Brain pericyte (primary cell): ENCODE measurements around the gene NAXE.
"Not testable (repeated sequence)": the region's sequence is repeated elsewhere in the genome, so short reads cannot be mapped to it uniquely, and the experiment has no call there.

Source experiments
- DNase-seq: peaks from one replicate; pipeline ENCODE4 v3.0.0-alpha.2; 2012; ENCODE audit warnings: low read depth, low spot score

The NAXE gene

DNA sequence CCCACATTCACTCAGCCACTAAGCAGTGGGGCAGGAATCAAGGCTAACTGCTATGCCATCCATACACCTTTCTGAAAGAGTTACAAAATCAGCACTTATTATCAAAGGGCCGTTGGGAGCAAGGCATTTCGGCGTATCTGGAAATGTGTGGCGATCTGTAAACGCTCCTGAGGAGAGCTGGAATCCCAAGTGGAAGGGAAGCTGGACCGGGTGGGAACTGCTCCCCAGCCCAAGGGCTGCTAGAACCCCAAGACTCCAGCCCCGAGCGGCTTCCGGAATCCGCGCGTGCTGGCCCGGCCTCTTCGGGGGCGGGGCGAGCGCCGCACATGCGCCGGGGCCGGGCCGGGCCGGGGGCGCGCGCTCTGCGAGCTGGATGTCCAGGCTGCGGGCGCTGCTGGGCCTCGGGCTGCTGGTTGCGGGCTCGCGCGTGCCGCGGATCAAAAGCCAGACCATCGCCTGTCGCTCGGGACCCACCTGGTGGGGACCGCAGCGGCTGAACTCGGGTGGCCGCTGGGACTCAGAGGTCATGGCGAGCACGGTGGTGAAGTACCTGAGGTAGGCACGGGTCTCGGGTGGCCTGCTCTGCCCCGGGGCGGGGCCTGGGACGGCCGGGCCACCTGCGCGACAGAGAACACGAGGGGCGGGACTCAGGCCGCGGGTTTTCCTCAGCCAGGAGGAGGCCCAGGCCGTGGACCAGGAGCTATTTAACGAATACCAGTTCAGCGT is at the start of gene NAXE:
NAXE (plus strand) TSS at position 345 of the 726 bp plus-strand sequence; CDS start at position 374, 29 bp downstream.
- no peak for DNase-seq

DNA sequence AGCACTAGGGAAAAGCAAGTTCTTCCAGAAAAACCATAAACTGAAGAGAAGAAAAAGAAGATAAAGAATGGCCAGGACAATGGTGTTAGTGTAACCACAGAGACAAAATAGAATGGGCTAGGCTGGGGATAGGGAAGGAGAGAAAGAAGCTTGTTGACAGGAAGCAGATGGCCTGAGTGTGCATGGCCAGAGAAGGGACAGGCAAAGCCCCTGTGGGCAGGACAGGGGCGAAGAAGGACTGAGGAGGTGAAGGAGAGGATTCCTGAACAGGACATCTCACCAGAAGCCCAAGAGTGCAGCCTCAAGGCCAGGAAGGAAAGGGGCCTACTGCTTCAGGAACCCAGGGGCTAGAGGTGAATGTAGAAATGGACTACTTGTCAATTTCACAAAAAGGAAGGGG is 48.5 kb upstream of the NAXE start:
- no peak for DNase-seq

DNA sequence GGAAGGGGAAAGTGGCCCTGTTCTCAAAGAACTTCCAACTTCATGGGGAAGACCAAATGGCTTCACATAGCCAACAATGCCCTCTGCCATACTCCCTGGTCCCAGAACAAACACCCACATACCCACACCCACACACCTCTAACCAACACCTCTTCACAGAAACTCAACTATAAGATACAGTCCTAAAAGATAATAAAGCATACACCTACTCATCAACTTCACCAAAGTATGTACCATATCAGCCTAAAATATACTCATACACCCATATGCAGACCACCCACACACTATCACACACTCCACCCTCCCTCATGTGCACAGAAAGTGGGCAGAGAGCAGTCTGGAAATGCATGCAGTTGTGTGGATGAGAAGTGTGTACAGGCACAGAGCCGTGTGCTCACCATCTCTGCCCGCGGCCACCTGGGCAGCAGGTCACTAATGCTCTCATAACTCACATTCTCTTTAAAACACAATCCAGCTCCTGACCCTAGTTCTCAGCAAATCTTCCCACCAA is 46.9 kb upstream of the NAXE start:
- DNase-seq, result no peak

DNA sequence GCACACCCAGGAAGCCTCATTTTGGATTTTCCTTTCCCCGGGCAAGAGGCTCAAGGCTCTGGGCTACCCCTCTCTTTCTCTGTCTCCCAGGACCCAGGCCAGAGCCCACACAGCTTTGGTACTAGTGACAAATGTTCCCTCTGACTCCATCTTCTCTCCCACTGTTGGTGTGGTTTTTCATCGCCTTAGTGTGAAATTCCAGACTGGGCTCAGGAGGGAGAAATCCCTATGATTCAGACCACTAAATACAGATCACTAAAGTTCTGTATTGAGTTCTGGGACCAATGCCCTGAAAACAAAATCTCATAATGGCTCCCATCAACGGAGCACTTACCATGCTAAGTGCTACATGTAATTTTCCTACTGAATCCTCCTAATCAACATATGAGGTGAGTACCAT is 45.3 kb upstream of the NAXE start:
- no peak for DNase-seq

- DNase-seq, result no peak
Measured at GRCh38 chr1:156547434-156547833, 44.1 kb upstream of the NAXE start.

- DNase-seq, result no peak
Measured at GRCh38 chr1:156547982-156548381, 43.6 kb upstream of the NAXE start.

GRCh38 chr1:156549390-156549789 is 42.2 kb upstream of the NAXE start:
- DNase-seq, result no peak

DNA sequence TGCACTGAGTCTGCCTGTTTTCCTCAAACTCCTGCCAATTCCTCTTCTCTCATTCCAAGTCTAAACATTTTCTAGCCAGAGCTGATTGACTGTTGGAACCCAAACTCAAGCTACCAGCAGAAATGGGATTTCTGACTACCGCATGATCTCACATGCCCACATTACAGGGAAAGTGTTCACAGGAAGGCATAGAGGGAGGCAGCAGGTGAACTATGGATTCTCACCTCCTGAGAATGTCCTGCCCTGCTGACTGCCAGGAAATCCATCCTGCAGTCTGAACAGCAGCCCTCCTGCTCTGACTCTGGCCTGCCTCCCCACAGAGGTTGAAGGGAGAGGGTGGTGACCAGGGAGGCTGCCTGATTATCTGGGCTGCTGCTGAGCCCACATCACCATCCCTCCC is 41.7 kb upstream of the NAXE start:
- DNase-seq, result no peak

- DNase-seq, result no peak
Measured at GRCh38 chr1:156550346-156550745, 41.2 kb upstream of the NAXE start.

GRCh38 chr1:156551066-156551643 is 40.4 kb upstream of the NAXE start:
- no peak for DNase-seq

- DNase-seq, result no peak
Measured at GRCh38 chr1:156551869-156552268, 39.7 kb upstream of the NAXE start.

DNA sequence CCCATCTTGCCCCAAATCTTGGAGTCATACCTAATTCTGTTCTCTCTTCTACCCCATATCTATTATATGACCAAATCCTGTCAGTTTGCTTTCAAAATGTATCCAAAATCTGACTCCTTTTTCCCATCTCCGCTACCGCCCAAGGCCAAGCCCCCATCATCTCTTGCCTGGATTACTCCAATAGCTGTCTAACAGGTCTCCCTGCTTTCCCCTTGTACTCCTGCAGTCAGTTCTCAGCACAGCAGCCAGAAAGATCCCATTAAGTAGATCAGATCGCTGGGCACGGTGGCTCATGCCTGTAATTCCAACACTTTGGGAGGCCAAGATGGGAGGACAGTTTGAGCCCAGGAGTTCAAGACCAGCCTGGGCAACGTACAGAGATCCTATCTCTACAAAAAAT is 39.1 kb upstream of the NAXE start:
- no peak for DNase-seq

DNA sequence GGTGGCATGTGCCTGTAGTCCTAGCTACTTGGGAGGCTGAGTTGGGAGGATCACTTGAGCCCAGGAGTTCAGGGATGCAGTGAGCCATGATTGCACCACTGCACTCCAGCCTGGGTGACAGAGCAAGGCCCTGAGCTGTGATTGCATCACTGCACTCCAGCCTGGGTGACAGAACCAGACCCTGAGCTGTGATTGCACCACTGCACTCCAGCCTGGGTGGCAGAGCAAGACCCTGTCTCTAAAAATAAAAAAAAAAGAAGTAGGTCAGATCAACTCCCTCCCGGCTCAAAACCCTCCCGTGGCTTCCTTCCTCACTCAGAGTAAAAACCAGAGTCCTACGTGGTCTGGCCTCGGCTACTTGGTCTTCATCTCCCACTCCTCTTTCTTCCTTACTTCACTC is 38.6 kb upstream of the NAXE start:
- not testable (repeated sequence) for DNase-seq

DNA sequence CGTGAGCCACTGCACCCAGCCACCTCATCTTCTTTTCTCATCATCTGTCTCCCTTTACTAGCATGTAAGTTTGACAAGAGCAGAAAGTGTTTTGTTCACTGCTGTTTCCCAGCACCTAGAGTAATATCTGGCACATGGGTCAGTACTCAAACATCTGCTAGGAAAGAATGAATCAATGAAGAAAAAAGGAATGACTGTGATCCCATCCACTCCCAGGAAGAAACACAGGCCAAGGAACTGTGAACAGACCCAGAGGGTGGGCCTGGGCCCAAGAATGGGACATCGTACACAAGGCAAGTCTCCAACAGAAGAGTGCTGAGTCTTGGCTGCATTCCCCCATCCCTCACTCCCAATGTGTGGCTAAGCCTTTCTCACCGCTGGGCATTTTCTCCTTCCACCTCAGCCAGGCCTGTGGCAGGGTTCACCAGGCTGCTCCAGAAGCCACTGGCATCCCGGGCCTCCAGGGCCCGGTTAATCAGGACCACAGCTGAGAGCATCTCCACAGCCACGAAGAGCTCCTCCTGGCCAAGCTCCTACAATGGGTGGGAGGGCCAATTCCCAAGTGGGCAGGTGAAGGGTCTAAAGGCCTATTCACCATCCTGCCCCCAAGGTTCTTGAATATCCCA is 37.6 kb upstream of the NAXE start:
- DNase-seq, result no peak

- DNase-seq, result no peak
Measured at GRCh38 chr1:156554971-156555370, 36.6 kb upstream of the NAXE start.

DNA sequence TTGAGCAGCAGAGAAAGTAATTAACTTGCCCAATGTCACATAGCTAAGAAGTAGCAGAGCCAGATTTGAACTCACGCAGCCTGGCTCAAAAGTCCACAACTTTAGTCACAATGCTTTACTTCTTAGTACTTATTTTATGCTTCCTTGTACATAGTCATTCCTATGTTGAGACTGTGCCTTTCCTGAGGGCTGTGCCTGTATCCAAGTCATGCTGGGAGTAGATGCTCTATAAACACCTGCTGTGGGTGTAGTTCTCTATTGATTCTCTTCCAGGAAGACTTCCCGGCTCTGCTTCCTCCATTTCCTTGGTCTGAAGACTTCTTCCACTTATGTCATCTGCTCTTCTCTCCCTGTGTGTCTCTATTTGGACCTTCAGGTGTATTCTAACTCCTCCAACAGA is 35.9 kb upstream of the NAXE start:
- DNase-seq, result no peak

DNA sequence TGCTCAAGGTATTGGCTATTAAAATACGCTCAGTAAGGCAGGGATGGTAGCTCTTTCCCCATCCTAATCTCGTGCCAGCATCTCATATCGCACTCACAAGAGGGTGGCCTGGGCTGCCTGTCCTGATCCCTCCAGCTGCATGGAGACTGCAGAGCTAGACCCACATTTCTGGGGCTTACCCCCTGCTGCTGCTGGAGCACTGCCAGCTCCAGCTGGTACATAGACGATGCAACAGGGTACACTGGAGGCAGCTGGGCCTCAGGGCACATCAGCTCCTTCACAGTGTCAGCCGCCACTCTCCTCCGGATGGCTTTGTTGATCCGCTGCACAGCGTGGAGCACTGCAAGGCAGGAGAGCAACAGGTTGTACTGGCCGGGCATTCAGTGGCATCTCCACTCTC is 35.2 kb upstream of the NAXE start:
- DNase-seq, result no peak

- no peak for DNase-seq
Measured at GRCh38 chr1:156559086-156559796, 32.3 kb upstream of the NAXE start.

- DNase-seq, result no peak
Measured at GRCh38 chr1:156559797-156560385, 31.7 kb upstream of the NAXE start.

DNA sequence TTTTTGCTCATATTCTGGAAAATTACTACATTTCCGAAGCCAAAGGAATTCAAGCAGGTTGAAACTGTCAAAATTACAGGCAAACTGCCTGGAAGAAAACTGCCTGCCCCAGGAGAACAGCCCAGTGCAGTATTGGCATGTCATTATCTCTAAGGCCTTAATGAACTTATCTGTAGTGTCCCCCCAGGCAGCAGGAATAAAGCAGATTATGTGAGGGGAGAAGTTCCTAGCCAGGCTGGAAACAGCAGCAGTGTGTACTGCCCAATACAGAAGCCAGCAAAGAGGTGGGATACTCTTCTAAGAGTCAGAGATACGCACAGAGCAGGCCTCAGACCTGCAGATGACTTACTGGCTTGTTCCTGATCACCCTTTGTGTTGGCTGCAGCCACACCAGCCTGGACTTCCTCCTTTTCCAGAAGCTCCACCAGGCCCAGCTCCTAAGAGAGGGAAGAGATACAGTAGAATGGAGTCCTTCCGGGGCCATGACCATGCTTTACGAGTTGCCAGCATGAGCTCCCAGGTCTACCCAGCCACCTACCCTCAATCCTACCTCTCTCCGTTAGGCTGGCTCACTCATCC is 30.9 kb upstream of the NAXE start:
- no peak for DNase-seq

GRCh38 chr1:156565519-156565918 is 26.1 kb upstream of the NAXE start:
- DNase-seq, result no peak

GRCh38 chr1:156566436-156566835 is 25.1 kb upstream of the NAXE start:
- no peak for DNase-seq
